ENCODE data around the gene ZBTB12. TPM values are rescaled to one million over a fixed set of nuclear protein-coding genes. Genes with fewer than 3 reads are reported as not detected.
A peak's percentile ranks its signal among the peaks of the same experiment; 100 is the strongest.

The ZBTB12 gene
- total and polyA plus RNA-seq, 2 of the 4 experiments (the other 2 are of a cell fraction) = 2.0 to 8.5 TPM

- no peak overlapping the region for H3K9ac ChIP-seq (ENCODE audit: low read depth, low read length)
- peaks cover 22% of the 10 kb centered on the region for H3K4me1 ChIP-seq (ENCODE audit: control insufficient read depth, insufficient read depth, low read length)
- no peak overlapping the region for H2BK5ac ChIP-seq (ENCODE audit: low read depth, low read length, poor library complexity, severe bottlenecking)
- in situ Hi-C loops (cut with MboI; ENCODE audit: low sequenced_read_pairs) (loop anchor here (5.0 to 10.0 kb wide), 2 partner anchors 37 to 264 kb away; partner anchors contain the start of gene LY6G5C), dilution Hi-C loops (cut with HindIII; ENCODE audit: low sequenced_read_pairs, unreplicated experiment) (no loop called here), intact Hi-C loops (cut with micrococcal nuclease) (no loop called here)
- no peak overlapping the region for H3K18ac ChIP-seq (ENCODE audit: low read depth, low read length)
- DNase-seq (peak; percentile 50), ATAC-seq (ENCODE audit: low read depth) (no peak)
- peak overlapping the region; percentile 21 for H3K4ac ChIP-seq (ENCODE audit: low read depth, low read length)
- H3K27me3 ChIP-seq (ENCODE audit: control insufficient read depth, insufficient read depth, low read length) = no peaks in the 10 kb centered on the region
- no peak overlapping the region for H3K4me3 ChIP-seq (ENCODE audit: insufficient read depth, low read depth, low read length)
- no peak overlapping the region for H4K91ac ChIP-seq (ENCODE audit: insufficient read depth, low read depth, low read length)
- H3K4me2 ChIP-seq (ENCODE audit: low read depth, low read length) = no peak overlapping the region
- TF ChIP-seq CEBPB (IDR thresholded peaks at IDR 0.05; ENCODE audit: low read depth, low read length) = peak; percentile 71
- TF ChIP-seq SMC3 (IDR thresholded peaks at IDR 0.05; ENCODE audit: low read depth, low read length) = no peak
- TF ChIP-seq RCOR1 (IDR thresholded peaks at IDR 0.05; ENCODE audit: insufficient replicate concordance, low read length) = no peak
- no peak for TF ChIP-seq RAD21 (IDR thresholded peaks at IDR 0.05; ENCODE audit: low read length)
- no peak for TF ChIP-seq POLR2A (IDR thresholded peaks at IDR 0.05; ENCODE audit: low read depth, low read length)
- H2BK20ac ChIP-seq (ENCODE audit: low read depth, low read length) = no peak overlapping the region
- H2AFZ ChIP-seq (replicated peaks; ENCODE audit: low read length, poor library complexity) = no peak overlapping the region
- no peak overlapping the region for H2BK120ac ChIP-seq (ENCODE audit: low read depth, low read length)
- H3K79me1 ChIP-seq (ENCODE audit: low read depth in 1 of 2, low read length in 2 of 2) = no peaks in the 10 kb centered on the region
- peak overlapping the region; percentile 47; the same call in 1 of the 2 replicates for H2AK5ac ChIP-seq (ENCODE audit: low read depth, low read length)
- 0 out of 2 replicates have a peak, but pooled peaks cover 5% of the 10 kb centered on the region for H4K20me1 ChIP-seq (ENCODE audit: insufficient read depth, low read length)
- no peak overlapping the region for H3K14ac ChIP-seq (replicated peaks; ENCODE audit: low read depth, low read length)
- CTCF ChIA-PET = interaction anchor here (0.5 kb wide), 1 partner anchor 190 kb away, joined by 4 read pairs; no protein-coding TSS in a partner anchor
- H2BK15ac ChIP-seq (ENCODE audit: low read depth, low read length) = no peak overlapping the region
- peaks cover 25% of the 10 kb centered on the region for H3K36me3 ChIP-seq (ENCODE audit: control insufficient read depth, insufficient read depth, low read length)
- peak overlapping the region; percentile 57 for H2AK9ac ChIP-seq (replicated peaks; ENCODE audit: low read depth, low read length, poor library complexity)
- BruUV-seq (replicated peaks) = no TSS peak
- H3K56ac ChIP-seq (ENCODE audit: extremely low read depth, insufficient read depth, low read length) = no peak overlapping the region
- no peak overlapping the region for H3K23ac ChIP-seq (ENCODE audit: low read depth, low read length)
- no peak overlapping the region for H3K27ac ChIP-seq (ENCODE audit: insufficient read depth, low read length)
- H4K5ac ChIP-seq (ENCODE audit: low read depth, low read length) = no peak overlapping the region
- no peaks in the 10 kb centered on the region for H3K9me3 ChIP-seq (ENCODE audit: control insufficient read depth, insufficient read depth, low read length)
- WGBS, 2 experiments (ENCODE audit: extremely low coverage in 2 of 2, insufficient read length in 1 of 2) = no CpG with 5 or more reads among the region's 6 CpGs
- peaks cover 12% of the 10 kb centered on the region for H3K9me1 ChIP-seq (ENCODE audit: insufficient read depth, low read length)
- no peak overlapping the region for H4K8ac ChIP-seq (ENCODE audit: low read depth in 2 of 2, low read length in 2 of 2)
- POLR2A ChIA-PET (ENCODE audit: unreplicated experiment) = no interaction called here
Observed at GRCh38 chr6:31948753-31949413, 47.0 kb upstream of the ZBTB12 start.

All from IMR-90 (cell line).